GM23338 (cell line): Measurements from ENCODE around the gene NEURL1B.

Source experiments
- EZH2 ChIP-seq: fragments of 200-600 bp; sonication (generic); IDR thresholded peaks from one replicate; pipeline ENCODE4 v1.8.0; 2017; ENCODE audit warnings: antibody characterized with exemption, mild to moderate bottlenecking, low read depth; ENCODE audit not compliant: unreplicated experiment
- EZH2phosphoT487 ChIP-seq: fragments of 200-600 bp; sonication (generic); IDR thresholded peaks from one replicate; pipeline ENCODE4 v1.8.1; 2018; ENCODE audit warnings: antibody characterized with exemption; ENCODE audit not compliant: unreplicated experiment
- TF ChIP-seq, protein P1 (sequence below), 2 experiments: fragments of 200-600 bp in 1 of 2; sonication (generic) in 1 of 2; conservative IDR thresholded peaks; 2 replicates each; pipeline versions ENCODE4 v1.5.1 to v1.6.1; 2016 to 2017; ENCODE audit warnings: antibody characterized with exemption in 2 of 2, low read depth in 2 of 2, mild to moderate bottlenecking in 2 of 2, moderate library complexity in 1 of 2
- TF ChIP-seq, protein P2 (sequence below): IDR thresholded peaks from one replicate; pipeline ENCODE4 v1.6.1; 2018; ENCODE audit warnings: antibody characterized with exemption; ENCODE audit not compliant: unreplicated experiment

DNA sequence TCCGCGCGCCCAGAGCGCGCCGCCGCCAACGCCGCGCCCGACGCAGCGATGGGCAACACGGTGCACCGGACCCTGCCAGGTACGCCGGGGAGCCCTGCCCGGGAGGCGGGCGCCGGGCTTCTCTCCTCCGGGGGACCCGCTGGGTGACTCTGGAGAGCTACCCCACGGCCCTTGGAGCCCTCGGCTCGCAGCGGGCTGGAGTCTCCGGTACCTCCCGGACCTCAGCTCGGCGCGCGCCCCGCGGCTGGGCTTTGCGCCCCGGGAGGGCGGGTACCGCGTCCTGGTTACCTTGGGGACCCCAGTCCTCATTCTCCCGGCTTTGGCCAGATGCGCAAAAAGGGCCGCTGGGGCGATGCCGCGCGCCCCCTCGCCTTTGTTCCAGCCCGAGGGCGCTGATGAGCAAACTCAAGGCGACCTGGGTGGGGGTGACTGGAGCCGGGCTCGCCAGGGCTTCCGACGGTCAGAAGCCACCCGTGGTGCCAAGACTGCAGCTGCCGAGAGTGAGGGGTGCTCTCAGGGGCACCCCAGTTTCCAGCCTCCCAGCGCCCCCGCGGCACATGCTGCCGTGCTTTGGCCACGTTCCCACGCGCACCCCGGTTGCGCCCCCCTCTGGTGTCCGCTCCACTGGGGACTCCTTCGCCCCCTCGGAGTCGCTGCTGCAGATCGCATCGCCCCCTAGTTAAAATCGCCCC, 442 bp downstream of the NEURL1B start:
- TF ChIP-seq, protein P1, sequence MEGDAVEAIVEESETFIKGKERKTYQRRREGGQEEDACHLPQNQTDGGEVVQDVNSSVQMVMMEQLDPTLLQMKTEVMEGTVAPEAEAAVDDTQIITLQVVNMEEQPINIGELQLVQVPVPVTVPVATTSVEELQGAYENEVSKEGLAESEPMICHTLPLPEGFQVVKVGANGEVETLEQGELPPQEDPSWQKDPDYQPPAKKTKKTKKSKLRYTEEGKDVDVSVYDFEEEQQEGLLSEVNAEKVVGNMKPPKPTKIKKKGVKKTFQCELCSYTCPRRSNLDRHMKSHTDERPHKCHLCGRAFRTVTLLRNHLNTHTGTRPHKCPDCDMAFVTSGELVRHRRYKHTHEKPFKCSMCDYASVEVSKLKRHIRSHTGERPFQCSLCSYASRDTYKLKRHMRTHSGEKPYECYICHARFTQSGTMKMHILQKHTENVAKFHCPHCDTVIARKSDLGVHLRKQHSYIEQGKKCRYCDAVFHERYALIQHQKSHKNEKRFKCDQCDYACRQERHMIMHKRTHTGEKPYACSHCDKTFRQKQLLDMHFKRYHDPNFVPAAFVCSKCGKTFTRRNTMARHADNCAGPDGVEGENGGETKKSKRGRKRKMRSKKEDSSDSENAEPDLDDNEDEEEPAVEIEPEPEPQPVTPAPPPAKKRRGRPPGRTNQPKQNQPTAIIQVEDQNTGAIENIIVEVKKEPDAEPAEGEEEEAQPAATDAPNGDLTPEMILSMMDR (conservative IDR thresholded peaks at IDR 0.05; ENCODE audit: low read depth in 2 of 2), result peak; percentile 37 to 55; a peak in 3 of 4 replicates
- no peak for TF ChIP-seq EZH2phosphoT487
- TF ChIP-seq, protein P2, sequence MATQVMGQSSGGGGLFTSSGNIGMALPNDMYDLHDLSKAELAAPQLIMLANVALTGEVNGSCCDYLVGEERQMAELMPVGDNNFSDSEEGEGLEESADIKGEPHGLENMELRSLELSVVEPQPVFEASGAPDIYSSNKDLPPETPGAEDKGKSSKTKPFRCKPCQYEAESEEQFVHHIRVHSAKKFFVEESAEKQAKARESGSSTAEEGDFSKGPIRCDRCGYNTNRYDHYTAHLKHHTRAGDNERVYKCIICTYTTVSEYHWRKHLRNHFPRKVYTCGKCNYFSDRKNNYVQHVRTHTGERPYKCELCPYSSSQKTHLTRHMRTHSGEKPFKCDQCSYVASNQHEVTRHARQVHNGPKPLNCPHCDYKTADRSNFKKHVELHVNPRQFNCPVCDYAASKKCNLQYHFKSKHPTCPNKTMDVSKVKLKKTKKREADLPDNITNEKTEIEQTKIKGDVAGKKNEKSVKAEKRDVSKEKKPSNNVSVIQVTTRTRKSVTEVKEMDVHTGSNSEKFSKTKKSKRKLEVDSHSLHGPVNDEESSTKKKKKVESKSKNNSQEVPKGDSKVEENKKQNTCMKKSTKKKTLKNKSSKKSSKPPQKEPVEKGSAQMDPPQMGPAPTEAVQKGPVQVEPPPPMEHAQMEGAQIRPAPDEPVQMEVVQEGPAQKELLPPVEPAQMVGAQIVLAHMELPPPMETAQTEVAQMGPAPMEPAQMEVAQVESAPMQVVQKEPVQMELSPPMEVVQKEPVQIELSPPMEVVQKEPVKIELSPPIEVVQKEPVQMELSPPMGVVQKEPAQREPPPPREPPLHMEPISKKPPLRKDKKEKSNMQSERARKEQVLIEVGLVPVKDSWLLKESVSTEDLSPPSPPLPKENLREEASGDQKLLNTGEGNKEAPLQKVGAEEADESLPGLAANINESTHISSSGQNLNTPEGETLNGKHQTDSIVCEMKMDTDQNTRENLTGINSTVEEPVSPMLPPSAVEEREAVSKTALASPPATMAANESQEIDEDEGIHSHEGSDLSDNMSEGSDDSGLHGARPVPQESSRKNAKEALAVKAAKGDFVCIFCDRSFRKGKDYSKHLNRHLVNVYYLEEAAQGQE, result no peak
- no peak for TF ChIP-seq EZH2
